DOHH2 (cell line): ENCODE results near the gene NPDC1.

Experiments used
- H3F3A ChIP-seq: fragments of 200-600 bp; sonication (generic), shearing (Covaris generic); 2 replicates; pipeline ENCODE4 v1.6.0; 2016; ENCODE audit warnings: antibody characterized with exemption, mild to moderate bottlenecking; ENCODE audit not compliant: control insufficient read depth, insufficient read depth
- H3K27ac ChIP-seq: fragments of 200-600 bp; sonication (generic); 2 replicates; pipeline ENCODE4 v1.5.1; 2014; ENCODE audit warnings: low read depth, mild to moderate bottlenecking, low read length, moderate library complexity
- H3K27me3 ChIP-seq: fragments of 200-600 bp; sonication (generic); 2 replicates; pipeline ENCODE4 v1.6.1; 2014; ENCODE audit warnings: mild to moderate bottlenecking, low read length, mixed read lengths; ENCODE audit not compliant: control insufficient read depth
- H3K36me3 ChIP-seq: fragments of 200-600 bp; sonication (generic); 2 replicates; pipeline ENCODE4 v1.6.1; 2014; ENCODE audit warnings: mild to moderate bottlenecking, low read length, moderate library complexity, mixed read lengths; ENCODE audit not compliant: control insufficient read depth
- H3K4me1 ChIP-seq: fragments of 200-600 bp; sonication (generic); 2 replicates; pipeline ENCODE4 v1.6.1; 2014; ENCODE audit warnings: mild to moderate bottlenecking, low read length, mixed read lengths; ENCODE audit not compliant: control insufficient read depth
- H3K4me2 ChIP-seq: fragments of 200-600 bp; sonication (generic); 2 replicates; pipeline ENCODE4 v1.6.0; 2014; ENCODE audit warnings: mild to moderate bottlenecking, low read length, moderate library complexity
- H3K4me3 ChIP-seq: fragments of 200-600 bp; sonication (generic); 2 replicates; pipeline ENCODE4 v1.5.1; 2014; ENCODE audit warnings: mild to moderate bottlenecking, low read length, mixed read lengths
- H3K79me2 ChIP-seq: fragments of 200-600 bp; sonication (generic); 2 replicates; pipeline ENCODE4 v1.6.1; 2014; ENCODE audit warnings: mild to moderate bottlenecking, low read length, mixed read lengths; ENCODE audit not compliant: control insufficient read depth
- H3K9me2 ChIP-seq: fragments of 200-600 bp; sonication (generic); replicated peaks from 2 replicates; pipeline ENCODE4 v1.6.1; 2014; ENCODE audit warnings: mild to moderate bottlenecking, low read length, mixed read lengths; ENCODE audit not compliant: control insufficient read depth
- H3K9me3 ChIP-seq: fragments of 200-600 bp; sonication (generic); 2 replicates; pipeline ENCODE4 v1.6.1; 2014; ENCODE audit warnings: antibody characterized with exemption, low read length, mixed read lengths; ENCODE audit not compliant: control insufficient read depth, insufficient read depth
- H4K20me1 ChIP-seq: fragments of 200-600 bp; sonication (generic); 2 replicates; pipeline ENCODE4 v1.6.0; 2014; ENCODE audit warnings: low read depth, mild to moderate bottlenecking, antibody characterized with exemption, low read length, moderate library complexity; ENCODE audit not compliant: control insufficient read depth, insufficient read depth
- EZH2phosphoT487 ChIP-seq: fragments of 200-600 bp; sonication (generic); IDR thresholded peaks from 2 replicates; pipeline ENCODE4 v1.6.1; 2017; ENCODE audit warnings: borderline replicate concordance, mild to moderate bottlenecking, antibody characterized with exemption, low read length, moderate library complexity, mixed read lengths
- TF ChIP-seq, protein P1 (sequence below): fragments of 200-600 bp; sonication (generic); IDR thresholded peaks from one replicate; pipeline ENCODE4 v1.5.1; 2014; ENCODE audit warnings: antibody characterized with exemption, mild to moderate bottlenecking, low read depth, low read length; ENCODE audit not compliant: poor library complexity, severe bottlenecking

Gene NPDC1

DNA sequence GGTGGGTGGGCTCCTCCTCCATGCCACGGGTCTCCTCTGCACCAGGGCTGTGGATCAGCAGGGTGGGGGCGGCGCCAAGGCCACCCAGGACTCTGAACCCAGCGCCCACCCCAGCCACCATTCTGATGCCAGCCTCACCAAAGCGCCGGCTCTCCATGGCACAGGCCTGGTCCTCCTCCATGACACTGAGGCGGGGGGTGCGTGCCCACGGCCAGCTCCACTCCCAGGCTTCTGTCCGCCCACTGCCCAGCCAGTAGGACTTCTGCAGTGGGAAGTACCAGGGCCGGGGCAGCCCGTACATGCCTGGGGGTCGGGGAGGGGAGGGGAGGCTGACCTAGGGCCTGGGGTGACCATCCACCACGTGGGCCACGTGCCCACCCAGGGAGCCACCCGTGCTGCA is 29.5 kb downstream of the NPDC1 start:
- Histone ChIP-seq H3K79me2 (no peaks in the 10 kb centered on the region), H3K4me2 (no peak overlapping the region), H3K27ac (no peak overlapping the region), H3F3A (no peaks in the 10 kb centered on the region), H3K4me1 (no peaks in the 10 kb centered on the region), H3K9me2 (no peaks in the 10 kb centered on the region), H3K27me3 (no peaks in the 10 kb centered on the region), H3K9me3 (no peaks in the 10 kb centered on the region), H3K36me3 (no peaks in the 10 kb centered on the region), H4K20me1 (no peaks in the 10 kb centered on the region), H3K4me3 (no peak overlapping the region)
- no peak for TF ChIP-seq EZH2phosphoT487
- TF ChIP-seq, protein P1, sequence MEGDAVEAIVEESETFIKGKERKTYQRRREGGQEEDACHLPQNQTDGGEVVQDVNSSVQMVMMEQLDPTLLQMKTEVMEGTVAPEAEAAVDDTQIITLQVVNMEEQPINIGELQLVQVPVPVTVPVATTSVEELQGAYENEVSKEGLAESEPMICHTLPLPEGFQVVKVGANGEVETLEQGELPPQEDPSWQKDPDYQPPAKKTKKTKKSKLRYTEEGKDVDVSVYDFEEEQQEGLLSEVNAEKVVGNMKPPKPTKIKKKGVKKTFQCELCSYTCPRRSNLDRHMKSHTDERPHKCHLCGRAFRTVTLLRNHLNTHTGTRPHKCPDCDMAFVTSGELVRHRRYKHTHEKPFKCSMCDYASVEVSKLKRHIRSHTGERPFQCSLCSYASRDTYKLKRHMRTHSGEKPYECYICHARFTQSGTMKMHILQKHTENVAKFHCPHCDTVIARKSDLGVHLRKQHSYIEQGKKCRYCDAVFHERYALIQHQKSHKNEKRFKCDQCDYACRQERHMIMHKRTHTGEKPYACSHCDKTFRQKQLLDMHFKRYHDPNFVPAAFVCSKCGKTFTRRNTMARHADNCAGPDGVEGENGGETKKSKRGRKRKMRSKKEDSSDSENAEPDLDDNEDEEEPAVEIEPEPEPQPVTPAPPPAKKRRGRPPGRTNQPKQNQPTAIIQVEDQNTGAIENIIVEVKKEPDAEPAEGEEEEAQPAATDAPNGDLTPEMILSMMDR: no peak

DNA sequence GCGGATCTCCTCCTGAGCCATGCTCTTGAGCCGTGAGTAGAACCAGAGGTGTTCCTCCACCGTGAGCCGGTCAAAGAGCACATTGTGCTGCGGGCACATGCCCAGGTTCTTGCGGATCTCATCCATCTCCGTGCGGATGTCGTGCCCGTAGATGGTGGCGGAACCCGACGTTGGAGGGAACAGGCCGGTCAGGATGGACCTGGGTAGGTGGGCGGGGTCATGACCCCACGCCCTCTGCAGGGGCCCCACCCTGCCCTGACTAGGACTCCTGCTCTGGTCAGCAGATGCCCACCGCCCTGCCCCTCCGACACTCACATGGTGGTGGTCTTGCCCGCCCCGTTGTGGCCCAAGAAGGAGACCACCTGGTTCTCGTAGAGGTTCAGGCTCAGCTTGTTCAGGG is 30.0 kb downstream of the NPDC1 start:
- Histone ChIP-seq H3K79me2 (no peaks in the 10 kb centered on the region), H3K4me3 (no peak overlapping the region), H4K20me1 (no peaks in the 10 kb centered on the region), H3K36me3 (no peaks in the 10 kb centered on the region), H3K9me3 (no peaks in the 10 kb centered on the region), H3K4me2 (no peak overlapping the region), H3K27ac (no peak overlapping the region), H3K9me2 (no peaks in the 10 kb centered on the region), H3F3A (no peaks in the 10 kb centered on the region), H3K27me3 (no peaks in the 10 kb centered on the region), H3K4me1 (no peaks in the 10 kb centered on the region)
- no peak for TF ChIP-seq EZH2phosphoT487
- TF ChIP-seq, protein P1: no peak

DNA sequence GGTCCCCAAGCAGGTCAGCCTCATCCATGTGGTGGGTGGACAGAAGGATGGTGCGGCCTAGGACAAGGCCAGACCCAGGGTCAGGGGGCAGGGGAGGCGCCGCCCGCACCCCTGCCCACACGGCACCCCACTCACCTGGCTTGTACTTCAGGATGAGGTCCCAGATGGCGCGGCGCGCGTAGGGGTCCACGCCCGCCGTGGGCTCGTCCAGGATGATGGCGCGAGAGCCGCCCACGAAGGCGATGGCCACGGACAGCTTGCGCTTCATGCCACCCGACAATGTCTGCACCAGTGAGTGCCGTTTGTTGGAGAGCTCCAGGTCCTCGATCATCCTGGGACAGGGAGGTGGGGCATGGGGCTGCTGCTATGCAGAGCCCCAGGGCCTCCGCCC is 30.4 kb downstream of the NPDC1 start:
- TF ChIP-seq, protein P1: no peak
- no peak for TF ChIP-seq EZH2phosphoT487
- no peaks in the 10 kb centered on the region for H3K36me3 ChIP-seq
- H3K79me2 ChIP-seq: no peaks in the 10 kb centered on the region
- no peaks in the 10 kb centered on the region for H3F3A ChIP-seq
- H3K4me2 ChIP-seq: no peak overlapping the region
- H3K9me3 ChIP-seq: no peaks in the 10 kb centered on the region
- H4K20me1 ChIP-seq: no peaks in the 10 kb centered on the region
- H3K27ac ChIP-seq: no peak overlapping the region
- no peaks in the 10 kb centered on the region for H3K27me3 ChIP-seq
- no peak overlapping the region for H3K4me3 ChIP-seq
- H3K4me1 ChIP-seq: no peaks in the 10 kb centered on the region
- no peaks in the 10 kb centered on the region for H3K9me2 ChIP-seq
